Measurements from ENCODE around the gene CPNE2.
"Not testable (repeated sequence)": the region's sequence is repeated elsewhere in the genome, so short reads cannot be mapped to it uniquely, and the experiment has no call there.

The CPNE2 gene

GRCh38 chr16:57178793-57179212 lies 86.4 kb downstream of the CPNE2 start:
- DNase-seq = no peak

GRCh38 chr16:57179215-57179828 lies 86.9 kb downstream of the CPNE2 start:
- DNase-seq = no peak

- no peak for DNase-seq
These were observed 91.7 kb downstream of the CPNE2 start for GRCh38 chr16:57184113-57184512.

- no peak for DNase-seq
These were observed 92.6 kb downstream of the CPNE2 start for GRCh38 chr16:57184887-57185445.

GRCh38 chr16:57185446-57185944 lies 93.1 kb downstream of the CPNE2 start:
- DNase-seq = no peak

GRCh38 chr16:57185945-57186871 lies 93.8 kb downstream of the CPNE2 start, which contains the start of the genes PSME3IP1 and RSPRY1:
Gene PSME3IP1 (minus strand): TSS chr16:57186039. CDS start chr16:57173854, 12,185 bp downstream.
Gene RSPRY1 (plus strand): TSS chr16:57186329. CDS start chr16:57204659, 18,330 bp downstream.
- peak; percentile 93 for DNase-seq

GRCh38 chr16:57186872-57187854 lies 94.8 kb downstream of the CPNE2 start:
- peak; percentile 14 for DNase-seq

- not testable (repeated sequence) for DNase-seq
These were observed 95.7 kb downstream of the CPNE2 start for GRCh38 chr16:57187902-57188710.

GRCh38 chr16:57188711-57189002 lies 96.3 kb downstream of the CPNE2 start:
- DNase-seq = no peak

GRCh38 chr16:57189527-57189926 lies 97.1 kb downstream of the CPNE2 start:
- not testable (repeated sequence) for DNase-seq

- no peak for DNase-seq
These were observed 97.8 kb downstream of the CPNE2 start for GRCh38 chr16:57190136-57190535.

- no peak for DNase-seq
These were observed 98.7 kb downstream of the CPNE2 start for GRCh38 chr16:57191056-57191571.

GRCh38 chr16:57192146-57192545 lies 99.8 kb downstream of the CPNE2 start:
- DNase-seq = no peak

- no peak for DNase-seq
These were observed 100.5 kb downstream of the CPNE2 start for GRCh38 chr16:57192720-57193486.

GRCh38 chr16:57194512-57194911 lies 102.1 kb downstream of the CPNE2 start:
- no peak for DNase-seq

- no peak for DNase-seq
These were observed 103.9 kb downstream of the CPNE2 start for GRCh38 chr16:57196286-57196685.

GRCh38 chr16:57196753-57197152 lies 104.4 kb downstream of the CPNE2 start:
- DNase-seq = no peak
